HCT116 (cell line): ENCODE measurements around the gene CEP112. TPM values are rescaled to one million over a fixed set of nuclear protein-coding genes. Genes with fewer than 3 reads are reported as not detected.

Source experiments
- ATAC-seq: fragments of 200-7000 bp; cut with Tn5 transposase; 2 replicates; pipeline ENCODE4 v1.9.1; 2020; ENCODE audit warnings: mild to moderate bottlenecking, moderate library complexity
- BruUV-seq: library from RNA; stranded (reverse); fragments of 400-500 nt; replicated peaks from 2 replicates; lab custom pipeline; 2021; lab: Mats Ljungman, UMichigan
- CTCF ChIA-PET: fragments of 300-600 bp; sonication (Branson Sonifier 250); formaldehyde crosslinking; loops from one replicate; lab custom pipeline; 2021; ENCODE audit warnings: antibody characterized with exemption; lab: Charles Lee
- POLR2A ChIA-PET: fragments of 300-600, 350-600 bp; sonication (Branson Sonifier 250); formaldehyde crosslinking; loops from one replicate; lab custom pipeline; 2021; ENCODE audit warnings: antibody characterized with exemption; lab: Charles Lee
- RAD21 ChIA-PET, 2 experiments: fragments of 300-600 bp; sonication (Branson Sonifier 250); formaldehyde crosslinking; loops; one replicate each; lab custom pipeline; 2023; ENCODE audit warnings: low total read pairs in 2 of 2; ENCODE audit not compliant: uncharacterized antibody in 2 of 2, unreplicated experiment in 2 of 2, low non-redundant PET in 1 of 2; lab: Charles Lee
- DNase-seq: peaks from one replicate; pipeline ENCODE4 v3.0.0-alpha.2; 2010; ENCODE audit warnings: low read depth, low spot score
- H2AFZ ChIP-seq: fragments of 200-600 bp; shearing (Covaris generic), sonication (generic); 2 replicates; pipeline ENCODE4 v1.6.1; 2017; ENCODE audit warnings: low read depth, mixed run types, mixed read lengths, antibody characterized with exemption, low read length; ENCODE audit not compliant: poor library complexity, severe bottlenecking
- H3K27ac ChIP-seq: 2 replicates; pipeline ENCODE4 v1.5.1; 2012; ENCODE audit warnings: low read depth, low read length
- H3K27me3 ChIP-seq: fragments of 200-600 bp; sonication (generic); 2 replicates; pipeline ENCODE4 v1.6.1; 2016; ENCODE audit warnings: mixed run types, low read length, mixed read lengths; ENCODE audit not compliant: insufficient read depth
- H3K36me3 ChIP-seq, 2 experiments: fragments of 200-500 bp in 1 of 2; fragments of 200-600 bp in 1 of 2; sonication (Bioruptor generic) in 1 of 2; sonication (generic) in 1 of 2; 2 replicates each; pipeline versions ENCODE4 v1.5.1 to v1.6.1; 2014 to 2016; ENCODE audit warnings: low read length in 2 of 2, inconsistent platforms in 1 of 2, mixed read lengths in 1 of 2, mixed run types in 1 of 2; ENCODE audit not compliant: insufficient read depth in 2 of 2, control insufficient read depth in 1 of 2
- H3K4me1 ChIP-seq, 2 experiments: fragments of 200-600 bp in 1 of 2; sonication (generic) in 1 of 2; 2 replicates each; pipeline versions ENCODE4 v1.5.1 to v1.6.1; 2012 to 2017; ENCODE audit warnings: low read length in 2 of 2, inconsistent platforms in 1 of 2, mild to moderate bottlenecking in 1 of 2, mixed read lengths in 1 of 2, mixed run types in 1 of 2, moderate library complexity in 1 of 2; ENCODE audit not compliant: insufficient read depth in 2 of 2, control insufficient read depth in 1 of 2
- H3K4me2 ChIP-seq: fragments of 200-600 bp; sonication (generic); 2 replicates; pipeline ENCODE4 v1.6.1; 2017; ENCODE audit warnings: mixed run types, low read length, mixed read lengths
- H3K4me3 ChIP-seq, 2 experiments: fragments of 200-600 bp in 1 of 2; sonication (generic) in 1 of 2; replicated peaks in 1 of 2; 2 replicates each; pipeline ENCODE4 v1.5.1; 2011 to 2016; ENCODE audit warnings: low read length in 2 of 2, control low read depth in 1 of 2, low read depth in 1 of 2, mild to moderate bottlenecking in 1 of 2, mixed read lengths in 1 of 2, mixed run types in 1 of 2
- H3K79me2 ChIP-seq: fragments of 200-600 bp; sonication (generic); 2 replicates; pipeline ENCODE4 v1.6.1; 2017; ENCODE audit warnings: mild to moderate bottlenecking, mixed run types, low read length, moderate library complexity, mixed read lengths; ENCODE audit not compliant: insufficient read depth
- H3K9ac ChIP-seq: fragments of 200-600 bp; sonication (generic); 2 replicates; pipeline ENCODE4 v1.6.1; 2016; ENCODE audit warnings: low read length, mixed read lengths
- H3K9me2 ChIP-seq: fragments of 200-600 bp; sonication (generic), shearing (Covaris generic); 2 replicates; pipeline ENCODE4 v1.6.1; 2017; ENCODE audit warnings: mixed run types, mild to moderate bottlenecking, moderate library complexity; ENCODE audit not compliant: insufficient read depth
- H3K9me3 ChIP-seq, 2 experiments: fragments of 200-500 bp in 1 of 2; fragments of 200-600 bp in 1 of 2; sonication (Bioruptor generic) in 1 of 2; sonication (generic) in 1 of 2; 2 replicates each; pipeline ENCODE4 v1.6.1; 2014 to 2017; ENCODE audit warnings: low read length in 2 of 2, mixed read lengths in 2 of 2, inconsistent platforms in 1 of 2, low read depth in 1 of 2, mild to moderate bottlenecking in 1 of 2, mixed run types in 1 of 2, moderate library complexity in 1 of 2; ENCODE audit not compliant: control insufficient read depth in 1 of 2, insufficient read depth in 1 of 2
- H4K20me1 ChIP-seq: fragments of 200-600 bp; sonication (generic), shearing (Covaris generic); 2 replicates; pipeline ENCODE4 v1.6.1; 2017; ENCODE audit warnings: mixed run types, mild to moderate bottlenecking, moderate library complexity; ENCODE audit not compliant: insufficient read depth
- ATF3 ChIP-seq: IDR thresholded peaks from 2 replicates; pipeline ENCODE4 v1.6.1; 2012
- CEBPB ChIP-seq: IDR thresholded peaks from 2 replicates; pipeline ENCODE4 v1.6.1; 2012; ENCODE audit warnings: low read depth
- EGR1 ChIP-seq: IDR thresholded peaks from 2 replicates; pipeline ENCODE4 v1.6.1; 2012; ENCODE audit warnings: low read depth
- ELF1 ChIP-seq: IDR thresholded peaks from 2 replicates; pipeline ENCODE4 v1.6.1; 2012; ENCODE audit warnings: low read depth, borderline replicate concordance
- EZH2 ChIP-seq: fragments of 200-600 bp; sonication (generic); IDR thresholded peaks from 2 replicates; pipeline ENCODE4 v1.6.1; 2017; ENCODE audit warnings: antibody characterized with exemption, mixed run types
- EZH2phosphoT487 ChIP-seq: fragments of 200-600 bp; IDR thresholded peaks from 2 replicates; pipeline ENCODE4 v1.6.1; 2018; ENCODE audit warnings: antibody characterized with exemption, borderline replicate concordance
- FOSL1 ChIP-seq: IDR thresholded peaks from 2 replicates; pipeline ENCODE4 v1.6.1; 2012; ENCODE audit warnings: low read depth
- JUND ChIP-seq: IDR thresholded peaks from 2 replicates; pipeline ENCODE4 v1.6.1; 2012
- MAX ChIP-seq: IDR thresholded peaks from 2 replicates; pipeline ENCODE4 v1.6.1; 2012
- POLR2A ChIP-seq: IDR thresholded peaks from 2 replicates; pipeline ENCODE4 v1.7.0; 2011; ENCODE audit warnings: borderline replicate concordance; ENCODE audit not compliant: insufficient read depth, insufficient read length; ENCODE audit errors: extremely low read depth
- RAD21 ChIP-seq: IDR thresholded peaks from 2 replicates; pipeline ENCODE4 v1.6.1; 2012; ENCODE audit warnings: low read depth, mild to moderate bottlenecking
- REST ChIP-seq: IDR thresholded peaks from 2 replicates; pipeline ENCODE4 v1.6.1; 2012; ENCODE audit warnings: low read depth
- SIN3A ChIP-seq: IDR thresholded peaks from 2 replicates; pipeline ENCODE4 v1.6.1; 2012; ENCODE audit warnings: low read depth
- SP1 ChIP-seq: IDR thresholded peaks from 2 replicates; pipeline ENCODE4 v1.6.1; 2012; ENCODE audit warnings: low read depth
- SRF ChIP-seq: IDR thresholded peaks from 2 replicates; pipeline ENCODE4 v1.6.1; 2012; ENCODE audit warnings: low read depth
- TCF7L2 ChIP-seq: IDR thresholded peaks from 2 replicates; pipeline ENCODE4 v1.7.0; 2011; ENCODE audit warnings: borderline replicate concordance, inconsistent platforms; ENCODE audit not compliant: insufficient read depth, insufficient read length; ENCODE audit errors: extremely low read depth
- ZFX ChIP-seq: fragments of 450-650 bp; IDR thresholded peaks from 2 replicates; pipeline ENCODE4 v1.6.1; 2017
- ZNF274 ChIP-seq: fragments of 200-500 bp; sonication (Bioruptor generic); IDR thresholded peaks from 2 replicates; pipeline ENCODE4 v1.6.1; 2014; ENCODE audit warnings: mild to moderate bottlenecking, low read depth, low read length, inconsistent platforms
- intact Hi-C: fragments of 100-400 bp; cut with micrococcal nuclease; formaldehyde crosslinking; loops from 2 replicates; pipeline ENCODE4 v1.10.0; 2022
- total RNA-seq: library from RNA; stranded (reverse); gene quantifications from one replicate; pipeline ENCODE4 v1.2.1, GENCODE V29; 2021; ENCODE audit not compliant: unreplicated experiment
- TF ChIP-seq, protein P1 (sequence below): IDR thresholded peaks from 2 replicates; pipeline ENCODE4 v1.6.1; 2011; ENCODE audit warnings: mild to moderate bottlenecking, low read length, moderate library complexity; ENCODE audit not compliant: insufficient replicate concordance; ENCODE audit errors: extremely low read depth

The CEP112 gene
- total RNA-seq, 1 experiment from 2014 or later, result 10.9 TPM

- no peak for TF ChIP-seq MAX
- TF ChIP-seq, protein P1, sequence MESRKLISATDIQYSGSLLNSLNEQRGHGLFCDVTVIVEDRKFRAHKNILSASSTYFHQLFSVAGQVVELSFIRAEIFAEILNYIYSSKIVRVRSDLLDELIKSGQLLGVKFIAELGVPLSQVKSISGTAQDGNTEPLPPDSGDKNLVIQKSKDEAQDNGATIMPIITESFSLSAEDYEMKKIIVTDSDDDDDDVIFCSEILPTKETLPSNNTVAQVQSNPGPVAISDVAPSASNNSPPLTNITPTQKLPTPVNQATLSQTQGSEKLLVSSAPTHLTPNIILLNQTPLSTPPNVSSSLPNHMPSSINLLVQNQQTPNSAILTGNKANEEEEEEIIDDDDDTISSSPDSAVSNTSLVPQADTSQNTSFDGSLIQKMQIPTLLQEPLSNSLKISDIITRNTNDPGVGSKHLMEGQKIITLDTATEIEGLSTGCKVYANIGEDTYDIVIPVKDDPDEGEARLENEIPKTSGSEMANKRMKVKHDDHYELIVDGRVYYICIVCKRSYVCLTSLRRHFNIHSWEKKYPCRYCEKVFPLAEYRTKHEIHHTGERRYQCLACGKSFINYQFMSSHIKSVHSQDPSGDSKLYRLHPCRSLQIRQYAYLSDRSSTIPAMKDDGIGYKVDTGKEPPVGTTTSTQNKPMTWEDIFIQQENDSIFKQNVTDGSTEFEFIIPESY, result no peak
- no peak for TF ChIP-seq CEBPB
- no peak for TF ChIP-seq ZFX
- TF ChIP-seq ZNF274, result no peak
- TF ChIP-seq SRF, result no peak
- no peak for TF ChIP-seq JUND
- no peak for TF ChIP-seq FOSL1
- no peak for TF ChIP-seq TCF7L2
- no peak for TF ChIP-seq SIN3A
- TF ChIP-seq EGR1, result no peak
- no peak for TF ChIP-seq POLR2A
- no peak for TF ChIP-seq EZH2
- TF ChIP-seq ATF3, result no peak
- no peak for TF ChIP-seq REST
- no peak for TF ChIP-seq ELF1
- TF ChIP-seq EZH2phosphoT487, result no peak
- TF ChIP-seq SP1, result no peak
- no peak for TF ChIP-seq RAD21
- H3K9me3 ChIP-seq, result no peaks in the 10 kb centered on the region
- H4K20me1 ChIP-seq, result no peaks in the 10 kb centered on the region
- no peak overlapping the region for H3K4me2 ChIP-seq
- intact Hi-C loops, result no loop called here
- H3K9ac ChIP-seq, result no peak overlapping the region
- peaks cover 10% of the 10 kb centered on the region; the same call in 1 of the 2 replicates for H3K27me3 ChIP-seq
- ChIA-PET POLR2A (no interaction called here), RAD21 (no interaction called here), CTCF (no interaction called here)
- peaks cover 8 to 31% of the 10 kb centered on the region in 2 experiments for H3K4me1 ChIP-seq
- no peak overlapping the region for H2AFZ ChIP-seq
- no peaks in the 10 kb centered on the region for H3K36me3 ChIP-seq
- no peaks in the 10 kb centered on the region for H3K9me2 ChIP-seq
- DNase-seq (no peak), ATAC-seq (no peak)
- H3K79me2 ChIP-seq, result no peaks in the 10 kb centered on the region
- no peak overlapping the region for H3K4me3 ChIP-seq
- BruUV-seq, result no TSS peak
- no peak overlapping the region for H3K27ac ChIP-seq
Observed at GRCh38 chr17:65755799-65756198, 436.1 kb downstream of the CEP112 start.
